ENCODE results near the gene RSU1. TPM values are rescaled to one million over a fixed set of nuclear protein-coding genes. Genes with fewer than 3 reads are reported as not detected.

RSU1 gene
- total RNA-seq, 1 donor from 2014 or later: 59.4 TPM

GRCh38 chr10:16652154-16652553 is 165.1 kb downstream of the RSU1 start:
- Mint-ChIP-seq H3K36me3 (ENCODE audit: unreplicated experiment) (no peaks in the 10 kb centered on the region), H3K9me3 (ENCODE audit: unreplicated experiment) (no peaks in the 10 kb centered on the region), H3K27me3 (ENCODE audit: unreplicated experiment) (no peaks in the 10 kb centered on the region), H3K27ac (ENCODE audit: unreplicated experiment) (no peak overlapping the region), H3K4me3 (ENCODE audit: unreplicated experiment) (no peak overlapping the region), H3K4me1 (ENCODE audit: low read depth, unreplicated experiment) (peaks cover 2% of the 10 kb centered on the region)
- TF ChIP-seq CTCF (IDR thresholded peaks at IDR 0.05; ENCODE audit: partially characterized antibody, unreplicated experiment): no peak
- DNase-seq: no peak

GRCh38 chr10:16649757-16650156 is 167.5 kb downstream of the RSU1 start:
- peaks cover 2% of the 10 kb centered on the region for H3K4me1 Mint-ChIP-seq (ENCODE audit: low read depth, unreplicated experiment)
- H3K4me3 Mint-ChIP-seq (ENCODE audit: unreplicated experiment): no peak overlapping the region
- no peak for DNase-seq
- no peak for TF ChIP-seq CTCF (IDR thresholded peaks at IDR 0.05; ENCODE audit: partially characterized antibody, unreplicated experiment)
- H3K27me3 Mint-ChIP-seq (ENCODE audit: unreplicated experiment): no peaks in the 10 kb centered on the region
- no peaks in the 10 kb centered on the region for H3K9me3 Mint-ChIP-seq (ENCODE audit: unreplicated experiment)
- no peak overlapping the region for H3K27ac Mint-ChIP-seq (ENCODE audit: unreplicated experiment)
- H3K36me3 Mint-ChIP-seq (ENCODE audit: unreplicated experiment): no peaks in the 10 kb centered on the region

GRCh38 chr10:16648366-16648765 is 168.9 kb downstream of the RSU1 start:
- H3K27me3 Mint-ChIP-seq (ENCODE audit: unreplicated experiment): no peaks in the 10 kb centered on the region

GRCh38 chr10:16646181-16647059 is 170.8 kb downstream of the RSU1 start:
- Mint-ChIP-seq H3K4me1 (ENCODE audit: low read depth, unreplicated experiment) (no peaks in the 10 kb centered on the region), H3K4me3 (ENCODE audit: unreplicated experiment) (no peak overlapping the region), H3K36me3 (ENCODE audit: unreplicated experiment) (no peaks in the 10 kb centered on the region), H3K27me3 (ENCODE audit: unreplicated experiment) (no peaks in the 10 kb centered on the region), H3K27ac (ENCODE audit: unreplicated experiment) (no peak overlapping the region), H3K9me3 (ENCODE audit: unreplicated experiment) (no peaks in the 10 kb centered on the region)
- TF ChIP-seq CTCF (IDR thresholded peaks at IDR 0.05; ENCODE audit: partially characterized antibody, unreplicated experiment): no peak
- DNase-seq: no peak

More at GRCh38 chr10:16648366-16648765, 168.9 kb downstream of the RSU1 start:
- peaks cover 2% of the 10 kb centered on the region for H3K4me1 Mint-ChIP-seq (ENCODE audit: low read depth, unreplicated experiment)
- no peaks in the 10 kb centered on the region for H3K36me3 Mint-ChIP-seq (ENCODE audit: unreplicated experiment)
- TF ChIP-seq CTCF (IDR thresholded peaks at IDR 0.05; ENCODE audit: partially characterized antibody, unreplicated experiment): no peak
- H3K27ac Mint-ChIP-seq (ENCODE audit: unreplicated experiment): no peak overlapping the region
- no peaks in the 10 kb centered on the region for H3K9me3 Mint-ChIP-seq (ENCODE audit: unreplicated experiment)
- no peak overlapping the region for H3K4me3 Mint-ChIP-seq (ENCODE audit: unreplicated experiment)
- DNase-seq: no peak

GRCh38 chr10:16644146-16644545 is 173.1 kb downstream of the RSU1 start:
- no peak for TF ChIP-seq CTCF (IDR thresholded peaks at IDR 0.05; ENCODE audit: partially characterized antibody, unreplicated experiment)
- Mint-ChIP-seq H3K27ac (ENCODE audit: unreplicated experiment) (no peak overlapping the region), H3K36me3 (ENCODE audit: unreplicated experiment) (no peaks in the 10 kb centered on the region), H3K4me3 (ENCODE audit: unreplicated experiment) (no peak overlapping the region), H3K9me3 (ENCODE audit: unreplicated experiment) (no peaks in the 10 kb centered on the region), H3K27me3 (ENCODE audit: unreplicated experiment) (no peaks in the 10 kb centered on the region), H3K4me1 (ENCODE audit: low read depth, unreplicated experiment) (no peaks in the 10 kb centered on the region)
- DNase-seq: no peak

Data from glutamatergic neuron (in vitro differentiated cells).